ENCODE results near the gene PIGO.

DNA sequence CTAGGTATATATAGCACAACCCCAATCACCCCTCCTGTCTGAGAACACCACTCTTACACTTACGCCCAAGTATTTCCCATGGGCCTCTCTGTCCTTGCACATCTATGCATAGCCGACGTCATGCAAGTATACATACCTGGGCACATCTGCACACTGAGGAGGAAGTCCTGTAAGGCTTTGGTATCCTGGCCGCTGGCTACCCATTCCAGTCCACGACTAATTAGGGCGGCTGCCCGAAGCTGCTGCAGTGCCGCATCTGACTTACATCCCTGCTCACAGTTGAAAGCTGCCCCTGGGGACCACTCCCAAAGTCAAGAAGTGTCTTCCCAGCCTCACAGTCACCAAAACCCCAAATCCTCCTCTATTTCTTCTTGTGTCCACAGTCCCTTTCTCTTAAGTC, 21.6 kb downstream of the PIGO start:
- TF ChIP-seq POLR2AphosphoS5 (IDR thresholded peaks at IDR 0.05; ENCODE audit: low read depth, low read length) (no peak), TAF1 (IDR thresholded peaks at IDR 0.05; ENCODE audit: borderline replicate concordance, low read depth, low read length) (no peak), EZH2phosphoT487 (IDR thresholded peaks at IDR 0.05; ENCODE audit: borderline replicate concordance, low read depth) (no peak), FOSL2 (IDR thresholded peaks at IDR 0.05; ENCODE audit: borderline replicate concordance, low read depth) (no peak)
- TF ChIP-seq, protein P1, sequence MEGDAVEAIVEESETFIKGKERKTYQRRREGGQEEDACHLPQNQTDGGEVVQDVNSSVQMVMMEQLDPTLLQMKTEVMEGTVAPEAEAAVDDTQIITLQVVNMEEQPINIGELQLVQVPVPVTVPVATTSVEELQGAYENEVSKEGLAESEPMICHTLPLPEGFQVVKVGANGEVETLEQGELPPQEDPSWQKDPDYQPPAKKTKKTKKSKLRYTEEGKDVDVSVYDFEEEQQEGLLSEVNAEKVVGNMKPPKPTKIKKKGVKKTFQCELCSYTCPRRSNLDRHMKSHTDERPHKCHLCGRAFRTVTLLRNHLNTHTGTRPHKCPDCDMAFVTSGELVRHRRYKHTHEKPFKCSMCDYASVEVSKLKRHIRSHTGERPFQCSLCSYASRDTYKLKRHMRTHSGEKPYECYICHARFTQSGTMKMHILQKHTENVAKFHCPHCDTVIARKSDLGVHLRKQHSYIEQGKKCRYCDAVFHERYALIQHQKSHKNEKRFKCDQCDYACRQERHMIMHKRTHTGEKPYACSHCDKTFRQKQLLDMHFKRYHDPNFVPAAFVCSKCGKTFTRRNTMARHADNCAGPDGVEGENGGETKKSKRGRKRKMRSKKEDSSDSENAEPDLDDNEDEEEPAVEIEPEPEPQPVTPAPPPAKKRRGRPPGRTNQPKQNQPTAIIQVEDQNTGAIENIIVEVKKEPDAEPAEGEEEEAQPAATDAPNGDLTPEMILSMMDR (IDR thresholded peaks at IDR 0.05) = no peak
- TF ChIP-seq, protein P2, sequence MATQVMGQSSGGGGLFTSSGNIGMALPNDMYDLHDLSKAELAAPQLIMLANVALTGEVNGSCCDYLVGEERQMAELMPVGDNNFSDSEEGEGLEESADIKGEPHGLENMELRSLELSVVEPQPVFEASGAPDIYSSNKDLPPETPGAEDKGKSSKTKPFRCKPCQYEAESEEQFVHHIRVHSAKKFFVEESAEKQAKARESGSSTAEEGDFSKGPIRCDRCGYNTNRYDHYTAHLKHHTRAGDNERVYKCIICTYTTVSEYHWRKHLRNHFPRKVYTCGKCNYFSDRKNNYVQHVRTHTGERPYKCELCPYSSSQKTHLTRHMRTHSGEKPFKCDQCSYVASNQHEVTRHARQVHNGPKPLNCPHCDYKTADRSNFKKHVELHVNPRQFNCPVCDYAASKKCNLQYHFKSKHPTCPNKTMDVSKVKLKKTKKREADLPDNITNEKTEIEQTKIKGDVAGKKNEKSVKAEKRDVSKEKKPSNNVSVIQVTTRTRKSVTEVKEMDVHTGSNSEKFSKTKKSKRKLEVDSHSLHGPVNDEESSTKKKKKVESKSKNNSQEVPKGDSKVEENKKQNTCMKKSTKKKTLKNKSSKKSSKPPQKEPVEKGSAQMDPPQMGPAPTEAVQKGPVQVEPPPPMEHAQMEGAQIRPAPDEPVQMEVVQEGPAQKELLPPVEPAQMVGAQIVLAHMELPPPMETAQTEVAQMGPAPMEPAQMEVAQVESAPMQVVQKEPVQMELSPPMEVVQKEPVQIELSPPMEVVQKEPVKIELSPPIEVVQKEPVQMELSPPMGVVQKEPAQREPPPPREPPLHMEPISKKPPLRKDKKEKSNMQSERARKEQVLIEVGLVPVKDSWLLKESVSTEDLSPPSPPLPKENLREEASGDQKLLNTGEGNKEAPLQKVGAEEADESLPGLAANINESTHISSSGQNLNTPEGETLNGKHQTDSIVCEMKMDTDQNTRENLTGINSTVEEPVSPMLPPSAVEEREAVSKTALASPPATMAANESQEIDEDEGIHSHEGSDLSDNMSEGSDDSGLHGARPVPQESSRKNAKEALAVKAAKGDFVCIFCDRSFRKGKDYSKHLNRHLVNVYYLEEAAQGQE (IDR thresholded peaks at IDR 0.05; ENCODE audit: low read depth, low read length) = no peak
